OCI-LY7 (cell line): ENCODE results near the gene TRPM2. TPM values are rescaled to one million over a fixed set of nuclear protein-coding genes. Genes with fewer than 3 reads are reported as not detected.

Experiments used
- BruUV-seq: library from RNA; stranded (reverse); fragments of 400-500 nt; replicated peaks from 2 replicates; lab custom pipeline; 2021; lab: Mats Ljungman, UMichigan
- CTCF ChIA-PET: fragments of 300-600 bp; sonication (Branson Sonifier 250); formaldehyde crosslinking; loops from one replicate; lab custom pipeline; 2022; ENCODE audit warnings: antibody characterized with exemption; ENCODE audit not compliant: unreplicated experiment; lab: Charles Lee
- POLR2A ChIA-PET: fragments of 300-600 bp; sonication (Branson Sonifier 250); formaldehyde crosslinking; loops from one replicate; lab custom pipeline; 2022; ENCODE audit warnings: antibody characterized with exemption; lab: Charles Lee
- DNase-seq: peaks from one replicate; pipeline ENCODE4 v3.0.0-alpha.2; 2015; ENCODE audit warnings: low spot score
- H2AFZ ChIP-seq: fragments of 200-600 bp; sonication (generic), shearing (Covaris generic); 2 replicates; pipeline ENCODE4 v1.6.1; 2014; ENCODE audit warnings: mild to moderate bottlenecking, antibody characterized with exemption, low read length, moderate library complexity
- H3K27ac ChIP-seq: fragments of 200-600 bp; sonication (generic); 2 replicates; pipeline ENCODE4 v1.5.1; 2014; ENCODE audit warnings: mixed run types, low read depth, mild to moderate bottlenecking, moderate library complexity, low read length, inconsistent platforms; ENCODE audit not compliant: poor library complexity, severe bottlenecking
- H3K36me3 ChIP-seq: fragments of 200-600 bp; sonication (generic); 2 replicates; pipeline ENCODE4 v1.6.1; 2014; ENCODE audit warnings: mild to moderate bottlenecking, antibody characterized with exemption, low read length, moderate library complexity, mixed read lengths; ENCODE audit not compliant: insufficient read depth
- H3K4me1 ChIP-seq: fragments of 200-600 bp; sonication (generic); 2 replicates; pipeline ENCODE4 v1.5.1; 2014; ENCODE audit warnings: mild to moderate bottlenecking, low read length; ENCODE audit not compliant: insufficient read depth, poor library complexity, severe bottlenecking
- H3K4me2 ChIP-seq: fragments of 200-600 bp; sonication (generic); 2 replicates; pipeline ENCODE4 v1.6.1; 2014; ENCODE audit warnings: mild to moderate bottlenecking, low read length
- H3K4me3 ChIP-seq: fragments of 200-600 bp; sonication (generic); 2 replicates; pipeline ENCODE4 v1.5.1; 2014; ENCODE audit warnings: mild to moderate bottlenecking, low read depth, low read length; ENCODE audit not compliant: poor library complexity, severe bottlenecking
- H3K79me2 ChIP-seq: fragments of 200-600 bp; sonication (generic); 2 replicates; pipeline ENCODE4 v1.6.1; 2016; ENCODE audit warnings: low read depth, mild to moderate bottlenecking, low read length, moderate library complexity, mixed read lengths; ENCODE audit not compliant: insufficient read depth
- H3K9me2 ChIP-seq: fragments of 200-600 bp; sonication (generic); 2 replicates; pipeline ENCODE4 v1.6.1; 2016; ENCODE audit warnings: mild to moderate bottlenecking, low read length, mixed read lengths; ENCODE audit not compliant: insufficient read depth
- H3K9me3 ChIP-seq: fragments of 200-600 bp; sonication (generic); 2 replicates; pipeline ENCODE4 v1.6.1; 2014; ENCODE audit warnings: mild to moderate bottlenecking, mixed run types, low read length, mixed read lengths
- H4K20me1 ChIP-seq: fragments of 200-600 bp; sonication (generic); 2 replicates; pipeline ENCODE4 v1.6.1; 2014; ENCODE audit warnings: mild to moderate bottlenecking, antibody characterized with exemption, low read length, moderate library complexity, mixed read lengths; ENCODE audit not compliant: insufficient read depth
- CTCF ChIP-seq: fragments of 200-600 bp; sonication (generic); conservative IDR thresholded peaks from 2 replicates; pipeline ENCODE4 v1.5.1; 2014; ENCODE audit warnings: mild to moderate bottlenecking, antibody characterized with exemption, low read length, moderate library complexity, mixed read lengths
- EZH2phosphoT487 ChIP-seq: fragments of 200-600 bp; sonication (generic); IDR thresholded peaks from 2 replicates; pipeline ENCODE4 v1.6.1; 2018; ENCODE audit warnings: low read depth, borderline replicate concordance, mild to moderate bottlenecking, mixed run types, antibody characterized with exemption, low read length, moderate library complexity, mixed read lengths
- intact Hi-C: fragments of 100-400 bp; cut with micrococcal nuclease; formaldehyde crosslinking; loops from one replicate; pipeline ENCODE4 v1.10.0; 2022; ENCODE audit not compliant: unreplicated experiment
- total RNA-seq, 2 experiments: library from RNA; depleted of rRNA in 1 of 2; stranded (reverse); fragments of >200 nt in 1 of 2; shearing (Covaris generic) in 1 of 2; gene quantifications; 2 replicates each; pipeline ENCODE4 v1.2.3, GENCODE V29; 2014 to 2022

The TRPM2 gene
- total RNA-seq, 2 experiments from 2014 or later: 1.8 to 7.1 TPM

DNA sequence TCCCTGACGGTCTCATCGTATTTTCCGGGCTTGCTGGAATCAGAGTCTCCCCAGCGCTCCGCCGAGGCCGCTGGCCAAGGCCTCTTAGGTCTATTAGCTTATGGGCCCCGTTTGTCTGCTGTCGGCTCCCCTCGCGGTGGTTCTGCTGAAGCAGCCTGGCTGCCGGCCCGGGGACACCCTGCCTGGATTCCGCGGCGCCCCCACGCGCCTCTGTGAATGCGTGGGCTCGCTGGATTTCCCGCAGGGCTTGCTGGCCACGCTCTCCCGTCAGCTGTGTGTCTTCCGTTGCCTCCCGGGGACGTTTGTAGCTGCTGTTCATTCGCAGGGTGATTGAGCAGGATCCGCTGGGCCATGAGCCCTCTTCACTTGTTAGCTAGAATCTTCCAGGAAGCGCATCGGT, 110.3 kb downstream of the TRPM2 start:
- Histone ChIP-seq H3K9me3 (no peaks in the 10 kb centered on the region), H3K79me2 (no peaks in the 10 kb centered on the region), H3K4me2 (no peak overlapping the region), H4K20me1 (no peaks in the 10 kb centered on the region), H3K9me2 (no peaks in the 10 kb centered on the region), H3K4me1 (no peaks in the 10 kb centered on the region), H2AFZ (no peak overlapping the region), H3K4me3 (no peak overlapping the region), H3K36me3 (no peaks in the 10 kb centered on the region), H3K27ac (no peak overlapping the region)
- no TSS peak for BruUV-seq
- TF ChIP-seq CTCF (no peak), EZH2phosphoT487 (no peak)
- intact Hi-C loops: no loop called here
- DNase-seq: no peak
- ChIA-PET CTCF (no interaction called here), POLR2A (interaction anchor here (0.5 kb wide), 1 partner anchor 465 kb away, joined by 3 read pairs; no protein-coding TSS in a partner anchor)

- no peak overlapping the region for H3K4me2 ChIP-seq
- ChIA-PET POLR2A (no interaction called here), CTCF (no interaction called here)
- H3K79me2 ChIP-seq: no peaks in the 10 kb centered on the region
- H3K4me1 ChIP-seq: no peaks in the 10 kb centered on the region
- H3K9me3 ChIP-seq: no peaks in the 10 kb centered on the region
- no peak for DNase-seq
- BruUV-seq: no TSS peak
- TF ChIP-seq CTCF (no peak), EZH2phosphoT487 (no peak)
- no peaks in the 10 kb centered on the region for H4K20me1 ChIP-seq
- no peak overlapping the region for H3K27ac ChIP-seq
- intact Hi-C loops: no loop called here
- no peaks in the 10 kb centered on the region for H3K36me3 ChIP-seq
- no peak overlapping the region for H3K4me3 ChIP-seq
- H2AFZ ChIP-seq: no peak overlapping the region
- no peaks in the 10 kb centered on the region for H3K9me2 ChIP-seq
These were observed 110.9 kb downstream of the TRPM2 start for GRCh38 chr21:44464351-44464750.

GRCh38 chr21:44466351-44466954, 113.0 kb downstream of the TRPM2 start:
- intact Hi-C loops: no loop called here
- Histone ChIP-seq H3K9me2 (no peaks in the 10 kb centered on the region), H2AFZ (no peak overlapping the region), H4K20me1 (no peaks in the 10 kb centered on the region), H3K4me2 (no peak overlapping the region), H3K79me2 (no peaks in the 10 kb centered on the region), H3K36me3 (no peaks in the 10 kb centered on the region), H3K4me3 (no peak overlapping the region), H3K27ac (no peak overlapping the region), H3K9me3 (no peaks in the 10 kb centered on the region), H3K4me1 (no peaks in the 10 kb centered on the region)
- POLR2A ChIA-PET: no interaction called here
- no peak for DNase-seq
- TF ChIP-seq EZH2phosphoT487 (no peak), CTCF (no peak)
- CTCF ChIA-PET: no interaction called here
- no TSS peak for BruUV-seq
